ENCODE data around the gene CHI3L1.

- TF ChIP-seq, protein P1, sequence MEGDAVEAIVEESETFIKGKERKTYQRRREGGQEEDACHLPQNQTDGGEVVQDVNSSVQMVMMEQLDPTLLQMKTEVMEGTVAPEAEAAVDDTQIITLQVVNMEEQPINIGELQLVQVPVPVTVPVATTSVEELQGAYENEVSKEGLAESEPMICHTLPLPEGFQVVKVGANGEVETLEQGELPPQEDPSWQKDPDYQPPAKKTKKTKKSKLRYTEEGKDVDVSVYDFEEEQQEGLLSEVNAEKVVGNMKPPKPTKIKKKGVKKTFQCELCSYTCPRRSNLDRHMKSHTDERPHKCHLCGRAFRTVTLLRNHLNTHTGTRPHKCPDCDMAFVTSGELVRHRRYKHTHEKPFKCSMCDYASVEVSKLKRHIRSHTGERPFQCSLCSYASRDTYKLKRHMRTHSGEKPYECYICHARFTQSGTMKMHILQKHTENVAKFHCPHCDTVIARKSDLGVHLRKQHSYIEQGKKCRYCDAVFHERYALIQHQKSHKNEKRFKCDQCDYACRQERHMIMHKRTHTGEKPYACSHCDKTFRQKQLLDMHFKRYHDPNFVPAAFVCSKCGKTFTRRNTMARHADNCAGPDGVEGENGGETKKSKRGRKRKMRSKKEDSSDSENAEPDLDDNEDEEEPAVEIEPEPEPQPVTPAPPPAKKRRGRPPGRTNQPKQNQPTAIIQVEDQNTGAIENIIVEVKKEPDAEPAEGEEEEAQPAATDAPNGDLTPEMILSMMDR (IDR thresholded peaks at IDR 0.05), result no peak
- no peak for TF ChIP-seq EZH2 (IDR thresholded peaks at IDR 0.05; ENCODE audit: borderline replicate concordance, insufficient read depth, low read depth, low read length, poor library complexity, severe bottlenecking)
Observed at GRCh38 chr1:203153989-203154821, 32.3 kb downstream of the CHI3L1 start.

All from B cell (primary cell).